WERI-Rb-1 (cell line): ENCODE results near the gene TMEM87A.

ENCODE experiments used
- DNase-seq: peaks from one replicate; pipeline ENCODE4 v3.0.0-alpha.2; 2020
- H3K27ac ChIP-seq: fragments of 250-450 bp; sonication (Bioruptor Pico); 2 replicates; pipeline ENCODE4 v1.5.1; 2020; ENCODE audit warnings: mild to moderate bottlenecking, moderate library complexity
- H3K27me3 ChIP-seq: fragments of 250-450 bp; sonication (Bioruptor Pico); 2 replicates; pipeline ENCODE4 v1.5.1; 2021; ENCODE audit warnings: mild to moderate bottlenecking, low read depth, moderate library complexity; ENCODE audit not compliant: insufficient read depth, severe bottlenecking
- H3K36me3 ChIP-seq: fragments of 250-450 bp; sonication (Bioruptor Pico); 2 replicates; pipeline ENCODE4 v1.5.1; 2020; ENCODE audit warnings: mild to moderate bottlenecking, moderate library complexity
- H3K4me3 ChIP-seq: 2 replicates; pipeline ENCODE4 v1.5.1; 2011; ENCODE audit warnings: low read depth, mild to moderate bottlenecking, control low read depth, low read length
- H3K9me3 ChIP-seq: fragments of 250-450 bp; sonication (Bioruptor Pico); 2 replicates; pipeline ENCODE4 v1.5.1; 2021; ENCODE audit warnings: mild to moderate bottlenecking, moderate library complexity; ENCODE audit not compliant: severe bottlenecking
- TF ChIP-seq, protein P1 (sequence below): IDR thresholded peaks from 2 replicates; pipeline ENCODE4 v1.5.1; 2011; ENCODE audit warnings: low read depth, mild to moderate bottlenecking, control low read depth, inconsistent platforms, low read length

TMEM87A gene

DNA sequence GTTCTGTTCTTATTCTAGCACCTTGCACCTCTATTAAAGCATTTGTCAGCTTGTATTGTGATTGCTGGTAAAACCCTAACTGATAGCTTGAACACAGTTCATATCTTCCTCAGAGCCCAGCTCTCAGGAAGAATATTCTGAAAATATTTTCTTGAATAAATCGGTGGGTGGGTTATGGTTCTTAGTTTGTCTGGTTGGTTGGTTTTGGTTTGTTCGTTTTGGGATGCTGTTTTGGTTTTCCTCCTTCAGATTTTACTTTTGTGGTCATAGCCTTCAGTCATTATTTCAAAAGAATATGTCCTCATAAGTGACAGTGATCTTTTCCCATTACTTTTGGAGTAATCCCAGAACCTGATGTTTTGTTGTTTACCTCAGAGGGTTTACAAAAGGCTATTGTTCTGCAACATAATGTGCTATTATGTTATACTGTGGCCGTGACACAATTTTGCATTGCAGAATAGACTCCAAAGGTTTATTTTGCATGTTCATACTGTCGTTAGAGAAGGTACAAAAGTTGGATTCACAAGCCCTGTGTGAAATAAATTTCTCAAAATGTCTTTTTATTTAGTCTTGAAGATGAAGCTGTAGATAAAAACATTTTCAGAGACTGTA lies 2.7 kb upstream of the TMEM87A start:
- Histone ChIP-seq H3K36me3 (peaks cover 7% of the 10 kb centered on the region), H3K4me3 (no peak overlapping the region), H3K27me3 (no peaks in the 10 kb centered on the region), H3K9me3 (no peaks in the 10 kb centered on the region), H3K27ac (no peak overlapping the region)
- TF ChIP-seq, protein P1, sequence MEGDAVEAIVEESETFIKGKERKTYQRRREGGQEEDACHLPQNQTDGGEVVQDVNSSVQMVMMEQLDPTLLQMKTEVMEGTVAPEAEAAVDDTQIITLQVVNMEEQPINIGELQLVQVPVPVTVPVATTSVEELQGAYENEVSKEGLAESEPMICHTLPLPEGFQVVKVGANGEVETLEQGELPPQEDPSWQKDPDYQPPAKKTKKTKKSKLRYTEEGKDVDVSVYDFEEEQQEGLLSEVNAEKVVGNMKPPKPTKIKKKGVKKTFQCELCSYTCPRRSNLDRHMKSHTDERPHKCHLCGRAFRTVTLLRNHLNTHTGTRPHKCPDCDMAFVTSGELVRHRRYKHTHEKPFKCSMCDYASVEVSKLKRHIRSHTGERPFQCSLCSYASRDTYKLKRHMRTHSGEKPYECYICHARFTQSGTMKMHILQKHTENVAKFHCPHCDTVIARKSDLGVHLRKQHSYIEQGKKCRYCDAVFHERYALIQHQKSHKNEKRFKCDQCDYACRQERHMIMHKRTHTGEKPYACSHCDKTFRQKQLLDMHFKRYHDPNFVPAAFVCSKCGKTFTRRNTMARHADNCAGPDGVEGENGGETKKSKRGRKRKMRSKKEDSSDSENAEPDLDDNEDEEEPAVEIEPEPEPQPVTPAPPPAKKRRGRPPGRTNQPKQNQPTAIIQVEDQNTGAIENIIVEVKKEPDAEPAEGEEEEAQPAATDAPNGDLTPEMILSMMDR, result no peak
- no peak for DNase-seq

DNA sequence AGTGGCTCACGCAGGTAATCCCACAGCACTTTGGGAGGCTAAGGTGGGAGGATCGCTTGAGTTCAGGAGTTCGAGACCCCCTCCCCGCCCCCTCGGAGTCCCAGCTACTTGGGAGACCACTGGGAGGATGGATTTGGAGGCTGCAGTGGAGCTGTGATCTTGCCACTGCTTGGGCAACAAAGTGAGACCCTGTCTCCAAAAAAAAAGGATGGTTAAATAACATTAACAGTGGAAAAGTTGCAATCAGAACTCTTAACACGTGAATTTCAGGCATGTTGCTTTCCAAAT lies 1.4 kb upstream of the TMEM87A start:
- H3K4me3 ChIP-seq, result no peak overlapping the region
- no peak for DNase-seq
- H3K27me3 ChIP-seq, result no peaks in the 10 kb centered on the region
- H3K36me3 ChIP-seq, result peaks cover 7% of the 10 kb centered on the region
- H3K27ac ChIP-seq, result peak overlapping the region; percentile 96
- TF ChIP-seq, protein P1, result no peak
- no peaks in the 10 kb centered on the region for H3K9me3 ChIP-seq

DNA sequence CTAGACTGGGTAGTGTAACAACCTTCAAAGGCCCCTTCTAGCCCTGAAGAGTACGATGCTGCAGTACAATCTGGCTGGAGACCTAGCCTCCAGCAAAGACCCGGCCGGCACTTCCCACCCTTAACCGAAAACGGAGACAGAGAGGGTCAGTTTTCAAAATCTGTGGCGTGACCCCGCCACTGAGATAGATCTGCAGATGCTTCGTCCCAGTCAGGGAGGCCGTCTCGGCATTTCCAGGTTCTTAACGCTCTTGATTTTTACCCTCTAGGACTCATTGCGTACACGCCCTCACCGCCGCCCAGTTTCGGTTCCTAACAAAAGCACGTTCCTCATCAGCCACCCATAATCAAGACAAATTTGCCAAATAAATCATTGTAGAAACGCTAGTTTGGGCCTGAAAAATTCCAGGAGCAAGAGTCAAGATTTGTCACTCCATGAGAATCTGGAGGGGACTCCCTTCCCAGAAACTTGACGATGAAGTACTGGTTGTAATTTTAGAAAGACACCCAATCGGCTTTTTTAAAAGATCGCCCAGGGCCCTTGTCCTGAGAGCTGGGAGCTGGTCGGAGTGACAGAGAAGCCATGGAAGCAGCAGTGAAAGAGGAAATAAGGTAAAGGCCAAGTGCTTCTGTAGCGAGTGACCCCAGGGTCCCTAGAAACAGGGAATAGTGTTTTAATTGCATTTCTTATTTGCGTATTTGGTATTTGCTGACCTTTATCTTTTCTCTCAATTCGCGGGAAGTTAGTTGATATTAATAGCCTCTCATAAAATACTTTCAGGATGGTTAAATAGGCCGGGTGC lies 868 bp upstream of the TMEM87A start:
- peak overlapping the region; percentile 96 for H3K27ac ChIP-seq

DNA sequence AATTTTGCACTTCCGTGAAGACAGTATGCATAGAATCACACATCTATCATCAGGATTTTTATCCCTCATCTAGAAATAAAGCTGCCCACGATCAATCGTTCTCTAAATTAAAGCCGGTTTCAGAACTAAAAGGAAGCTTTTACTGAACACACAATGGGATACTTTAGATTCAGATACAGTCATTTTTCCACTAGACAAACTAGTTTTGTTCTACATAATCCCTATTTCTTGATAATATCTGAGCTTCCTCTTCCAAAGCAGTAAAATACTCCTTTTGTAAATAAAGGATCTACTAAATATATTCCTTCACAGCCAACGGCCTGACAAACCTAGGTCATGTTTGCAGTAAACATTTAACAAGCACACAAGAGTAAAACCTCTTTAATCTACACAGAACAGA lies 2.2 kb downstream of the TMEM87A start:
- TF ChIP-seq, protein P1, result no peak
- no peaks in the 10 kb centered on the region for H3K9me3 ChIP-seq
- no peak for DNase-seq
- no peak overlapping the region for H3K4me3 ChIP-seq
- no peak overlapping the region for H3K27ac ChIP-seq
- H3K36me3 ChIP-seq, result peaks cover 33% of the 10 kb centered on the region
- no peaks in the 10 kb centered on the region for H3K27me3 ChIP-seq

More for the DNA sequence above, 868 bp upstream of the TMEM87A start:
- TF ChIP-seq, protein P1, result no peak
- DNase-seq, result no peak
- Histone ChIP-seq H3K4me3 (peak overlapping the region; percentile 64), H3K27me3 (no peaks in the 10 kb centered on the region), H3K36me3 (peaks cover 7% of the 10 kb centered on the region), H3K9me3 (no peaks in the 10 kb centered on the region)

DNA sequence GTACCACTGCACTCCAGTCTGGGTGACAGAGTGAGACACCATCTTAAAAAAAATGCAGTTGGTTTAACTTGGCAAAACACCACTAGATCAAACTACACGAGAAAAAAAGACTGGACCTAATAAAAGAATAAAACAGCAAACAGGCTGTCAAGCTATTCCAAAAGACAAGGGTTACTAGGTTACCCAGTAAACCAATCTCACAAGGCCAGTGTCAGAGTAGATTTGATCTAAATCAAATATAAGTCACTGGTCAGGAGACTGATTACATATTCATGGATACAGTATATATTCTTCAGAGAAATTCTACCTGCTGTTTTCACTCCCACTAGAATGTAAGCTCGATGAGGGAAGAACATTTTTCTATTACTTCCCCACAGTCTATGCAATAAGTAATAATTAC lies 2.7 kb downstream of the TMEM87A start:
- no peak overlapping the region for H3K27ac ChIP-seq
- DNase-seq, result no peak

More for the DNA sequence above, 2.7 kb downstream of the TMEM87A start:
- no peaks in the 10 kb centered on the region for H3K9me3 ChIP-seq
- peaks cover 37% of the 10 kb centered on the region for H3K36me3 ChIP-seq
- TF ChIP-seq, protein P1, result no peak
- no peaks in the 10 kb centered on the region for H3K27me3 ChIP-seq
- no peak overlapping the region for H3K4me3 ChIP-seq
